ENCODE results near the gene RFESD.

The RFESD gene

DNA sequence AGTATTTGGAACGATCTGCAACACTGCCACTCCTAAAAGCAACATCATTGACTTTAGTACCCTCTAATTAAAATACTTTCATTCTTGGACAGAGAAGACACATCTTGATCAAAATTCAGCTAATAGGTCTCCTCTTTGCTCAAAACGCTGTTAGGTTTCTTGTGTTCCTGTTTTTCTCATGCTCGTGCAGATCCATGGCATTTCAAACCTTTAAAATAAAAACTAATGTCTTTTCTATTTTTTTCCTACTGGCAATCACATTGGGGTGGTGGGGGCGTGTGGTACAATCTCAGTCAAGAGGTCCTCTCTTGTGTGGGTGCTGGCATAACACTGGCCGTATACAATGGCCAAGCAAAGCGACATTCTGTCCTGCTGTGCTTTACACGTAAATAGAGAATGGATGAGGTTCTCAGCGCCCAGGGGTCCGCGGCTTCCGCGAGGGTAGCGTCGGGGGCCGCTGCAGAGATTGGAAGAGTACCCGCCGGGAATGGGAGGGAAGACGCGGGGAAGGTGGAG is 27.0 kb upstream of the RFESD start:
- Histone ChIP-seq H3K9ac (ENCODE audit: low read length) (peak overlapping the region; percentile 82), H3K4me3 (ENCODE audit: low read length) (peak overlapping the region; percentile 81), H3K4me1 (ENCODE audit: control insufficient read depth, insufficient read depth, low read length) (peaks cover 24% of the 10 kb centered on the region), H3K36me3 (ENCODE audit: control insufficient read depth, insufficient read depth, low read length, severe bottlenecking) (no peaks in the 10 kb centered on the region), H3K9me3 (ENCODE audit: control insufficient read depth, low read length) (no peaks in the 10 kb centered on the region), H3K27me3 (replicated peaks; ENCODE audit: control insufficient read depth, insufficient read depth, low read length) (no peaks in the 10 kb centered on the region)
- DNase-seq (ENCODE audit: low read depth): no peak

- DNase-seq (ENCODE audit: low read depth): peak; percentile 67
- H3K9ac ChIP-seq (ENCODE audit: low read length): peak within 1 kb of the TSS; percentile 82
- H3K4me3 ChIP-seq (ENCODE audit: low read length): peak within 1 kb of the TSS; percentile 81
- no peaks in the 10 kb centered on the region for H3K27me3 ChIP-seq (replicated peaks; ENCODE audit: control insufficient read depth, insufficient read depth, low read length)
- H3K36me3 ChIP-seq (ENCODE audit: control insufficient read depth, insufficient read depth, low read length, severe bottlenecking): no peaks in the 10 kb centered on the region
- no peaks in the 10 kb centered on the region for H3K9me3 ChIP-seq (ENCODE audit: control insufficient read depth, low read length)
- peaks cover 24% of the 10 kb centered on the region for H3K4me1 ChIP-seq (ENCODE audit: control insufficient read depth, insufficient read depth, low read length)
Measured at GRCh38 chr5:95620030-95620869, 26.3 kb upstream of the RFESD start, which contains the start of gene GPR150. TSS of gene GPR150 (plus strand) at chr5:95620087. CDS start at chr5:95620276, 189 bp downstream.

DNA sequence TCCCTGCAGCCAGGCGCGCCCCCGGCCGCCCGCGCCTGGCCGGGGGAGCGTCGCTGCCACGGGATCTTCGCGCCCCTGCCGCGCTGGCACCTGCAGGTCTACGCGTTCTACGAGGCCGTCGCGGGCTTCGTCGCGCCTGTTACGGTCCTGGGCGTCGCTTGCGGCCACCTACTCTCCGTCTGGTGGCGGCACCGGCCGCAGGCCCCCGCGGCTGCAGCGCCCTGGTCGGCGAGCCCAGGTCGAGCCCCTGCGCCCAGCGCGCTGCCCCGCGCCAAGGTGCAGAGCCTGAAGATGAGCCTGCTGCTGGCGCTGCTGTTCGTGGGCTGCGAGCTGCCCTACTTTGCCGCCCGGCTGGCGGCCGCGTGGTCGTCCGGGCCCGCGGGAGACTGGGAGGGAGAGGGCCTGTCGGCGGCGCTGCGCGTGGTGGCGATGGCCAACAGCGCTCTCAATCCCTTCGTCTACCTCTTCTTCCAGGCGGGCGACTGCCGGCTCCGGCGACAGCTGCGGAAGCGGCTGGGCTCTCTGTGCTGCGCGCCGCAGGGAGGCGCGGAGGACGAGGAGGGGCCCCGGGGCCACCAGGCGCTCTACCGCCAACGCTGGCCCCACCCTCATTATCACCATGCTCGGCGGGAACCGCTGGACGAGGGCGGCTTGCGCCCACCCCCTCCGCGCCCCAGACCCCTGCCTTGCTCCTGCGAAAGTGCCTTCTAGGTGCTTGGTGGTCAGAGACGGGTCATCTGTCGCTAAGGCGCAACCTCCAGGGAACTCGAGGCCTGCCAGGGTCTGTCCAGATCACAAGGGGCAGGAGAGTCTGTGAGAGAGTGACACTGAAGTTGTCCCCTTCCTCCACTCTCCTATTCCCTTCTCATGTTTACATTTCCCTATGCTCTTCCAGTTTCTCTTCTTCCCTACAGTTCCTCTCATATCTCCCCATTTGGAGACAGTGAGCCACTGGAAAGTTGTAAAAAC is 25.4 kb upstream of the RFESD start:
- H3K4me1 ChIP-seq (ENCODE audit: control insufficient read depth, insufficient read depth, low read length): peaks cover 24% of the 10 kb centered on the region
- peak overlapping the region; percentile 81 for H3K4me3 ChIP-seq (ENCODE audit: low read length)
- no peaks in the 10 kb centered on the region for H3K27me3 ChIP-seq (replicated peaks; ENCODE audit: control insufficient read depth, insufficient read depth, low read length)
- H3K9me3 ChIP-seq (ENCODE audit: control insufficient read depth, low read length): no peaks in the 10 kb centered on the region
- H3K36me3 ChIP-seq (ENCODE audit: control insufficient read depth, insufficient read depth, low read length, severe bottlenecking): no peaks in the 10 kb centered on the region
- DNase-seq (ENCODE audit: low read depth): peak; percentile 38
- H3K9ac ChIP-seq (ENCODE audit: low read length): peak overlapping the region; percentile 63

- Histone ChIP-seq H3K4me1 (ENCODE audit: control insufficient read depth, insufficient read depth, low read length) (peaks cover 24% of the 10 kb centered on the region), H3K36me3 (ENCODE audit: control insufficient read depth, insufficient read depth, low read length, severe bottlenecking) (no peaks in the 10 kb centered on the region), H3K9ac (ENCODE audit: low read length) (no peak overlapping the region), H3K27me3 (replicated peaks; ENCODE audit: control insufficient read depth, insufficient read depth, low read length) (no peaks in the 10 kb centered on the region), H3K9me3 (ENCODE audit: control insufficient read depth, low read length) (no peaks in the 10 kb centered on the region), H3K4me3 (ENCODE audit: low read length) (no peak overlapping the region)
- DNase-seq (ENCODE audit: low read depth): no peak
Measured at GRCh38 chr5:95621839-95622629, 24.5 kb upstream of the RFESD start.

- Histone ChIP-seq H3K27me3 (replicated peaks; ENCODE audit: control insufficient read depth, insufficient read depth, low read length) (no peaks in the 10 kb centered on the region), H3K4me1 (ENCODE audit: control insufficient read depth, insufficient read depth, low read length) (peaks cover 26% of the 10 kb centered on the region)
- no peak for DNase-seq (ENCODE audit: low read depth)
Measured at GRCh38 chr5:95623706-95624105, 22.9 kb upstream of the RFESD start.

DNA sequence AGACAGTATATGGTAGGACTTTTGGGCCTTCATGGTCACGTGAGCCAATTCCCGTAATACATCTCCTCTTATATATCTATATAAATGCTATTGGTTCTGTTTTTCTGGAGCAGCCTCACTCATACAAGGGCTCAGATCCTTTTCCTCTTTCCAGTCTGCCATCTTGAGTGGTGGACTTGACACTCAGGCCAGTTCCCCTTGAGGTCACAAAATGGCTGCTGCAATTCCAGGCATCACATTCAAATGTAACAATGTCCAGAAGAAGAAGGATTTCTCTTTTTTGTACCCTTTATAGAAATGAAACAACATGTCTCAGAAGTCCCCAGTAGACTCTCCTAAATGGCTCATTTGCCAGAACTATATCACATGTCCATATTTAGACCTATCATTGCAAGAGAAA is 22.2 kb upstream of the RFESD start:
- no peak for DNase-seq (ENCODE audit: low read depth)
- Histone ChIP-seq H3K4me3 (ENCODE audit: low read length) (no peak overlapping the region), H3K9me3 (ENCODE audit: control insufficient read depth, low read length) (no peaks in the 10 kb centered on the region), H3K36me3 (ENCODE audit: control insufficient read depth, insufficient read depth, low read length, severe bottlenecking) (no peaks in the 10 kb centered on the region), H3K27me3 (replicated peaks; ENCODE audit: control insufficient read depth, insufficient read depth, low read length) (no peaks in the 10 kb centered on the region), H3K9ac (ENCODE audit: low read length) (no peak overlapping the region), H3K4me1 (ENCODE audit: control insufficient read depth, insufficient read depth, low read length) (peaks cover 19% of the 10 kb centered on the region)

More at GRCh38 chr5:95623706-95624105, 22.9 kb upstream of the RFESD start:
- Histone ChIP-seq H3K9ac (ENCODE audit: low read length) (no peak overlapping the region), H3K9me3 (ENCODE audit: control insufficient read depth, low read length) (no peaks in the 10 kb centered on the region), H3K4me3 (ENCODE audit: low read length) (no peak overlapping the region), H3K36me3 (ENCODE audit: control insufficient read depth, insufficient read depth, low read length, severe bottlenecking) (no peaks in the 10 kb centered on the region)

DNA sequence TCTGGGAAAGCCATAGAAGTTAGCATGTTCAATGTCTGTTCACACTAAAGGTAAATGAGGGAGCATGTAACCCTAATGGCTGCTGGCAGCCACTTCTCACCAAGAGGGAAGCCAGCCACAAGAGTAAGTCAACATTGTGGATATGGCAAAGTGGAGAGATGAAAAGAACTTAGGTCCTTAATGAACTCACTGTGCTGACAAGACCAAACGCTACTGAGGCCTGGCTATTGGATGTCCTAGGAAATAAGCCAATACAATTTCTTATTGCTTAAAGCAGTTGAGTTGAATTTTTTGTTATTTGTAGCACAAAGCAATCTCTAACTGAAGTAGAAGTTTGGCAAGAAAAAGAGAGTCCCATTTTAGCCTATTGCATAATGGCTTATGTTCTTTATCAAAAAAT is 19.9 kb upstream of the RFESD start:
- Histone ChIP-seq H3K36me3 (ENCODE audit: control insufficient read depth, insufficient read depth, low read length, severe bottlenecking) (no peaks in the 10 kb centered on the region), H3K4me1 (ENCODE audit: control insufficient read depth, insufficient read depth, low read length) (peaks cover 25% of the 10 kb centered on the region), H3K9me3 (ENCODE audit: control insufficient read depth, low read length) (no peaks in the 10 kb centered on the region), H3K27me3 (replicated peaks; ENCODE audit: control insufficient read depth, insufficient read depth, low read length) (no peaks in the 10 kb centered on the region), H3K4me3 (ENCODE audit: low read length) (no peak overlapping the region), H3K9ac (ENCODE audit: low read length) (no peak overlapping the region)
- DNase-seq (ENCODE audit: low read depth): no peak

DNA sequence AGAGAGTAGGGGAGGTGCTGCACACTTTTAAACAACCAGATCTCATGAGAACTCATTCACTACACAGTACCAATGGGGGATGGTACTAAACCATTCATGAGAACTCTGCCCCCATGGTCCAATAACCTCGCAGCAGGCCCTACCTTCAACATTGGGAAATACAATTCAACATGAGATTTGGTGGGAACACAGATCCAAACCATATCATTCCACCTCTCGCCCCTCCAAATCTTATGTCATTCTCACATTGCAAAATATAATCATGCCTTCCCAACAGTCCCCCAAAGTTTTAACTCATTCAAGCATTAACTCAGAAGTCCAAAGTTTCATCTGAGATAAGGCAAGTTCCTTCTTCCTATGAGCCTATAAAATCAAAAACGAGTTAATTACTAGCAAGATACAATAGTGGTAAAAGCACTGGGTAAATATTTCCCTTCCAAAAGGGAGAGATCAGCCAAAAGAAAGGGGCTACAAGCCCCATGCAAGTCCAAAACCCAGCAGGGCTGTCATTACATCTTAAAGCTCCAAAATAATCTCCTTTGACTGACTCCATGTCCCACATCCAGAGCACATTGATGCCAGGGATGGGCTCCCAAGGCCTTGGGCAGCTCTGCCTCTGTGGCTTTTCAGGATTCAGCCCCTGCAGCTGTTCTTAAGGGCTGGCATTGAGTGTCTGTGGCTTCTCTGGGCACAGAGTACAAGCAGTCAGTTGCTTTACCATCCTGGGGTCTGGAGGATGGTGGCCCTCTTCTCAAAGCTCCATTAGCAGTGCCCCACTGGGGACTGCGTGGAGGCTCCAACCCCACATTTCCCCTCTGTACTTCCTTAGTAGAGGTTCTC is 18.4 kb upstream of the RFESD start:
- DNase-seq (ENCODE audit: low read depth): no peak
- Histone ChIP-seq H3K27me3 (replicated peaks; ENCODE audit: control insufficient read depth, insufficient read depth, low read length) (no peaks in the 10 kb centered on the region), H3K36me3 (ENCODE audit: control insufficient read depth, insufficient read depth, low read length, severe bottlenecking) (no peaks in the 10 kb centered on the region), H3K9ac (ENCODE audit: low read length) (no peak overlapping the region), H3K4me1 (ENCODE audit: control insufficient read depth, insufficient read depth, low read length) (peaks cover 31% of the 10 kb centered on the region), H3K4me3 (ENCODE audit: low read length) (no peak overlapping the region), H3K9me3 (ENCODE audit: control insufficient read depth, low read length) (no peaks in the 10 kb centered on the region)

DNA sequence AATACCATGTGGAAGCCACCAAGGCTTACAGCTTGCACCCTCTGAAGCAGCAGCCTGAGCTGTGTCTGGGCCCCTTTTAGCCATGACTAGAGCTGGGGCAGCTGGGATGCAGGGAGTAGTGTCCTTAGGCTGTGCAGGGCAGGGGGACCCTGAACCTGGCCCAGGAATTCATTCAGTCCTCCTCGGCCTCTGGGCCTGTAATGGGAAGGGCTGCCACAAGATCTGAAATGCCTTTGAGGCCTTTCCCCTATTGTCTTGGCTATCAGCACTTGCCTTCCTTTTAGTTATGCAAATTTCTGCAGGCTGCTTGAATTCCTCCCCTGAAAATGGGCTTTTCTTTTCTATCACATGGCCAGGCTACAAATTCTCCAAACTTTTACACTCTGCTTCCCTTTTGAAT is 17.6 kb upstream of the RFESD start:
- H3K9me3 ChIP-seq (ENCODE audit: control insufficient read depth, low read length): no peaks in the 10 kb centered on the region
- H3K27me3 ChIP-seq (replicated peaks; ENCODE audit: control insufficient read depth, insufficient read depth, low read length): no peaks in the 10 kb centered on the region
- H3K4me1 ChIP-seq (ENCODE audit: control insufficient read depth, insufficient read depth, low read length): peaks cover 31% of the 10 kb centered on the region
- H3K9ac ChIP-seq (ENCODE audit: low read length): no peak overlapping the region
- DNase-seq (ENCODE audit: low read depth): no peak
- no peaks in the 10 kb centered on the region for H3K36me3 ChIP-seq (ENCODE audit: control insufficient read depth, insufficient read depth, low read length, severe bottlenecking)
- no peak overlapping the region for H3K4me3 ChIP-seq (ENCODE audit: low read length)

GRCh38 chr5:95630394-95630917 is 16.1 kb upstream of the RFESD start:
- Histone ChIP-seq H3K4me1 (ENCODE audit: control insufficient read depth, insufficient read depth, low read length) (peaks cover 31% of the 10 kb centered on the region), H3K4me3 (ENCODE audit: low read length) (no peak overlapping the region), H3K9ac (ENCODE audit: low read length) (peak overlapping the region; percentile 26), H3K9me3 (ENCODE audit: control insufficient read depth, low read length) (no peaks in the 10 kb centered on the region), H3K27me3 (replicated peaks; ENCODE audit: control insufficient read depth, insufficient read depth, low read length) (no peaks in the 10 kb centered on the region), H3K36me3 (ENCODE audit: control insufficient read depth, insufficient read depth, low read length, severe bottlenecking) (no peaks in the 10 kb centered on the region)
- DNase-seq (ENCODE audit: low read depth): no peak
